ENCODE data around the gene FAM83G.
"Not testable (repeated sequence)": the region's sequence is repeated elsewhere in the genome, so short reads cannot be mapped to it uniquely, and the experiment has no call there.

GRCh38 chr17:19046782-19047375 is 42.3 kb upstream of the FAM83G start, which contains the start of gene GRAP:
- TF ChIP-seq POLR2A (IDR thresholded peaks at IDR 0.05; ENCODE audit: low read length); GATA1 (IDR thresholded peaks at IDR 0.05; ENCODE audit: low read depth, low read length): not testable (repeated sequence)
